Natural killer cell (primary cell): ENCODE data around the gene BICD1. TPM values are rescaled to one million over a fixed set of nuclear protein-coding genes. Genes with fewer than 3 reads are reported as not detected.
"Not testable (repeated sequence)": the region's sequence is repeated elsewhere in the genome, so short reads cannot be mapped to it uniquely, and the experiment has no call there.

Source experiments
- ATAC-seq, 3 donors: fragments of 150-1000 bp in 2 of 3; fragments of 200-7000 bp in 1 of 3; cut with Tn5 transposase; 1 replicate in 1 of 3; 2 replicates in 2 of 3; pipeline ENCODE4 v1.10.0; 2021; ENCODE audit warnings: mild to moderate bottlenecking in 2 of 3, moderate library complexity in 2 of 3
- DNase-seq, 2 donors: peaks; one replicate each; pipeline versions ENCODE4 v3.0.0 to v3.0.0-alpha.2; 2013 to 2021; ENCODE audit warnings: mixed read lengths in 1 of 2
- H3K27ac ChIP-seq: one replicate; pipeline ENCODE4 v1.5.1; 2013; ENCODE audit warnings: mild to moderate bottlenecking, low read length
- H3K27me3 ChIP-seq: one replicate; pipeline ENCODE4 v1.6.1; 2013; ENCODE audit warnings: low read length; ENCODE audit not compliant: control insufficient read depth, insufficient read depth
- H3K36me3 ChIP-seq: one replicate; pipeline ENCODE4 v1.6.1; 2013; ENCODE audit warnings: low read length; ENCODE audit not compliant: control insufficient read depth, insufficient read depth
- H3K4me1 ChIP-seq: one replicate; pipeline ENCODE4 v1.6.1; 2013; ENCODE audit warnings: low read length; ENCODE audit not compliant: control insufficient read depth, insufficient read depth
- H3K4me3 ChIP-seq: one replicate; pipeline ENCODE4 v1.5.1; 2013; ENCODE audit warnings: low read length
- H3K9me3 ChIP-seq: one replicate; pipeline ENCODE4 v1.6.1; 2013; ENCODE audit warnings: low read length; ENCODE audit not compliant: control insufficient read depth, insufficient read depth
- H3K27ac Mint-ChIP-seq, 2 donors: one replicate each; pipeline ENCODE4 v1.8.0; 2022; ENCODE audit warnings: mild to moderate bottlenecking in 2 of 2, mixed read lengths in 2 of 2, moderate library complexity in 1 of 2
- H3K27me3 Mint-ChIP-seq, 2 donors: one replicate each; pipeline ENCODE4 v1.8.0; 2022; ENCODE audit warnings: low read depth in 2 of 2, mixed read lengths in 2 of 2
- H3K36me3 Mint-ChIP-seq: one replicate; pipeline ENCODE4 v1.8.0; 2022; ENCODE audit warnings: mixed read lengths
- H3K4me1 Mint-ChIP-seq, 2 donors: one replicate each; pipeline ENCODE4 v1.8.0; 2022; ENCODE audit warnings: mixed read lengths in 2 of 2
- H3K4me3 Mint-ChIP-seq: one replicate; pipeline ENCODE4 v1.8.0; 2022; ENCODE audit warnings: mild to moderate bottlenecking, moderate library complexity, mixed read lengths
- H3K9me3 Mint-ChIP-seq, 2 donors: one replicate each; pipeline ENCODE4 v1.8.0; 2022; ENCODE audit warnings: mixed read lengths in 2 of 2
- WGBS: methylation state at CpG from one replicate; pipeline ENCODE4 v1.1.7; 2013; ENCODE audit warnings: missing lambda C conversion rate; ENCODE audit not compliant: insufficient coverage; 5-methylcytosine and 5-hydroxymethylcytosine counted together
- intact Hi-C: fragments of 100-400 bp; cut with micrococcal nuclease; formaldehyde crosslinking; loops from one replicate; pipeline ENCODE4 v1.14.2; 2022
- total RNA-seq, 4 donors: library from RNA; stranded (reverse); fragments of 120-200 nt in 1 of 4; gene quantifications; one replicate each; pipeline versions ENCODE4 v1.2.3 to v1.2.4, GENCODE V29; 2013 to 2022
- TF ChIP-seq, protein P1 (sequence below): fragments of 200-600 bp; IDR thresholded peaks from one replicate; pipeline ENCODE4 v1.8.0; 2022; ENCODE audit warnings: antibody characterized with exemption

BICD1 gene
- total RNA-seq, 3 donors from 2014 or later (not counting 1 experiment from before 2014, with no cell fraction given) = 10.0 to 16.0 (median 15.5) TPM

DNA sequence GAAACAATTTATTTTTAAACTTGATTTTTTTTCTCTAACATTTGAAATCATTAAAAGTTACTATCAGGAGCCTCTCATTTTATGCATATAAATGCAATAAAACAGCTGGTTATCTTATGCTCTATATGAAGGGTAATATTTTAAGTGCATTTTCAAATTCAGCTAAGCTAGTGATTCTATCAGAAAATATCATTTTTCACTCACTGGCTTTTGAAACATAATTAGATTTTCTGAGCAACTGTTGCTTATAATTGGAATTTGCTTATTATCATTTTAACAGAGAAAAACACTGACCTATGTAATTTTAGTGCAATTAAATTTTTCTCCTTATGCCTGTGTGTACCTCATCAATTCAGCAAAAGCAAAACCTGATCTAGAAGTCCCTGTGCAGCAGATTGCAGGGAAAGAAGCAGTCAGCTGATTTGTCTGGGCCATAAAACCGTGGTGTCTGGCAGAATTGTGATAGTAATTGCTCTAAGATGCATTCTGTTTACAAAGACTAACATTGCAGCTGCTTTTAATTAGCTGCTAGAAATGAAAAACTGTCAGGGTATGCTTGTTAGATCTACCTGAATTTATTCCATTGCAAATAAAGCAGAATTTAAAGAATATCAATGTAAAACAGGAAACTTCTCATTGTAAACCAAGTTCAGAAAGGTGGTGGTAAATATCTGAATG, 75.0 kb downstream of the BICD1 start:
- no peaks in the 10 kb centered on the region for H3K36me3 Mint-ChIP-seq
- intact Hi-C loops = no loop called here

DNA sequence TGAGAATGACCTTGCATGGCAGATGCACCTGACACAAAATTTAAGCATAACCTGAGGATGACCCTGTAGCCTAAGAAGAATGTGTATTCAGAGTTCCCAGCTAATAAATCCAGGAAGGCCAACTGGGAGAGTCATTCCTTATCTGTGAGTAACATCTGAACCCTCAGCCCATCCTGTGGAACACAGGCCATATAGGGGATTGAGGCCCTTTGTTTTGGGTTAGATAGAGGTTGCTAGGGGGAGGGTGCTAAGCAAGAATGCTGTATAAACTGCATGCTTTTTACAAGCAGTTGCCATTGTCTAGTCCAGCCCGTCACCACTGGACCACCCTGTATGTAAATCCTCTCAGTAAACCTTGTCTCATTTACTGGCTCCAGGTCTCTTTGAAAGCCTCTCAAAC, 77.0 kb downstream of the BICD1 start:
- DNase-seq = no peak
- TF ChIP-seq, protein P1, sequence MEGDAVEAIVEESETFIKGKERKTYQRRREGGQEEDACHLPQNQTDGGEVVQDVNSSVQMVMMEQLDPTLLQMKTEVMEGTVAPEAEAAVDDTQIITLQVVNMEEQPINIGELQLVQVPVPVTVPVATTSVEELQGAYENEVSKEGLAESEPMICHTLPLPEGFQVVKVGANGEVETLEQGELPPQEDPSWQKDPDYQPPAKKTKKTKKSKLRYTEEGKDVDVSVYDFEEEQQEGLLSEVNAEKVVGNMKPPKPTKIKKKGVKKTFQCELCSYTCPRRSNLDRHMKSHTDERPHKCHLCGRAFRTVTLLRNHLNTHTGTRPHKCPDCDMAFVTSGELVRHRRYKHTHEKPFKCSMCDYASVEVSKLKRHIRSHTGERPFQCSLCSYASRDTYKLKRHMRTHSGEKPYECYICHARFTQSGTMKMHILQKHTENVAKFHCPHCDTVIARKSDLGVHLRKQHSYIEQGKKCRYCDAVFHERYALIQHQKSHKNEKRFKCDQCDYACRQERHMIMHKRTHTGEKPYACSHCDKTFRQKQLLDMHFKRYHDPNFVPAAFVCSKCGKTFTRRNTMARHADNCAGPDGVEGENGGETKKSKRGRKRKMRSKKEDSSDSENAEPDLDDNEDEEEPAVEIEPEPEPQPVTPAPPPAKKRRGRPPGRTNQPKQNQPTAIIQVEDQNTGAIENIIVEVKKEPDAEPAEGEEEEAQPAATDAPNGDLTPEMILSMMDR = no peak
- 95% methylated on average over 1 of the region's 1 CpG for WGBS
- no peaks in the 10 kb centered on the region for H3K27me3 Mint-ChIP-seq
- no peaks in the 10 kb centered on the region for H3K27me3 ChIP-seq
- H3K4me3 Mint-ChIP-seq = no peak overlapping the region
- no peaks in the 10 kb centered on the region for H3K36me3 Mint-ChIP-seq
- no peaks in the 10 kb centered on the region for H3K9me3 Mint-ChIP-seq
- intact Hi-C loops = no loop called here
- no peak overlapping the region for H3K27ac ChIP-seq
- no peaks in the 10 kb centered on the region for H3K36me3 ChIP-seq
- no peaks in the 10 kb centered on the region for H3K9me3 ChIP-seq
- H3K4me1 Mint-ChIP-seq = no peaks in the 10 kb centered on the region
- H3K27ac Mint-ChIP-seq = no peak overlapping the region
- H3K4me1 ChIP-seq = no peaks in the 10 kb centered on the region
- H3K4me3 ChIP-seq = no peak overlapping the region
- ATAC-seq = no peak

More for the DNA sequence above, 75.0 kb downstream of the BICD1 start:
- TF ChIP-seq, protein P1 = no peak
- H3K27ac Mint-ChIP-seq = no peak overlapping the region
- ATAC-seq (no peak), DNase-seq (no peak)
- no peaks in the 10 kb centered on the region for H3K27me3 ChIP-seq
- H3K27me3 Mint-ChIP-seq = no peaks in the 10 kb centered on the region
- H3K27ac ChIP-seq = no peak overlapping the region
- H3K4me1 ChIP-seq = no peaks in the 10 kb centered on the region
- WGBS = 92% methylated on average over 1 of the region's 1 CpG
- no peaks in the 10 kb centered on the region for H3K9me3 ChIP-seq
- H3K4me3 ChIP-seq = no peak overlapping the region
- H3K4me3 Mint-ChIP-seq = no peak overlapping the region
- peaks cover 0 to 5% of the 10 kb centered on the region in 2 donors for H3K4me1 Mint-ChIP-seq
- H3K9me3 Mint-ChIP-seq = no peaks in the 10 kb centered on the region
- H3K36me3 ChIP-seq = no peaks in the 10 kb centered on the region

GRCh38 chr12:32187127-32187526, 80.5 kb downstream of the BICD1 start:
- H3K4me3 ChIP-seq, H3K27ac Mint-ChIP-seq, H3K27me3 Mint-ChIP-seq, H3K36me3 ChIP-seq, H3K4me1 ChIP-seq, intact Hi-C loops, ATAC-seq, H3K9me3 ChIP-seq, DNase-seq, H3K4me3 Mint-ChIP-seq, H3K9me3 Mint-ChIP-seq, H3K27ac ChIP-seq, H3K27me3 ChIP-seq, H3K4me1 Mint-ChIP-seq, H3K36me3 Mint-ChIP-seq: not testable (repeated sequence)
- WGBS = 78% methylated on average over 6 of the region's 8 CpGs

DNA sequence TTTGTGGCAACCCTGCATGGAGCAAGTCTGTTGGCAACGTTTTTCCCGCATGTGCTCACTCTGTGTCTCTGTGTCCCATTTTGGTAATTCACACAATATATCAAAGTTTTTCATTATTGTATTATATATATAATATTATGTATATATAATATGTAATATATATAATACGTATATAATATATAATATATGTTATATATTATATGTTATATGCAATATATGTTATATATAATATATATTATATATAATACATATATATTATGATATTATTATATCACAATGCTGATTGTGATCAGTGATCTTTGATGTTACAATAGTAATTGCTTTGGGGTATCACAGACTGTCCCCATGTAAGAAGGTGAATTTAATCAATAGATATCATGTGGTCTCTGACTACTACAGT, 84.8 kb downstream of the BICD1 start:
- H3K4me3 Mint-ChIP-seq = no peak overlapping the region
- H3K9me3 Mint-ChIP-seq = peaks cover 0 to 6% of the 10 kb centered on the region in 2 donors
- TF ChIP-seq, protein P1 = no peak
- H3K9me3 ChIP-seq = no peaks in the 10 kb centered on the region
- H3K4me3 ChIP-seq = no peak overlapping the region
- intact Hi-C loops = no loop called here
- DNase-seq (no peak), ATAC-seq (no peak)
- no peaks in the 10 kb centered on the region for H3K27me3 Mint-ChIP-seq
- H3K4me1 ChIP-seq = no peaks in the 10 kb centered on the region
- H3K36me3 ChIP-seq = no peaks in the 10 kb centered on the region
- no peaks in the 10 kb centered on the region for H3K27me3 ChIP-seq
- no peak overlapping the region for H3K27ac Mint-ChIP-seq
- peaks cover 26% of the 10 kb centered on the region for H3K36me3 Mint-ChIP-seq
- H3K27ac ChIP-seq = no peak overlapping the region
- H3K4me1 Mint-ChIP-seq = no peaks in the 10 kb centered on the region
- WGBS = no CpG with 5 or more reads among the region's 3 CpGs
